Loucy (cell line): ENCODE data around the gene PLCG2.

ENCODE experiments used
- EZH2phosphoT487 ChIP-seq: fragments of 200-600 bp; IDR thresholded peaks from 2 replicates; pipeline ENCODE4 v1.6.1; 2018; ENCODE audit warnings: antibody characterized with exemption, mild to moderate bottlenecking, moderate library complexity, borderline replicate concordance
- TF ChIP-seq, protein P1 (sequence below): fragments of 200-600 bp; sonication (generic); conservative IDR thresholded peaks from 2 replicates; pipeline ENCODE4 v1.5.1; 2014; ENCODE audit warnings: mild to moderate bottlenecking, antibody characterized with exemption, low read length

GRCh38 chr16:81733295-81733694, 45.8 kb upstream of the PLCG2 start:
- no peak for TF ChIP-seq EZH2phosphoT487
- TF ChIP-seq, protein P1, sequence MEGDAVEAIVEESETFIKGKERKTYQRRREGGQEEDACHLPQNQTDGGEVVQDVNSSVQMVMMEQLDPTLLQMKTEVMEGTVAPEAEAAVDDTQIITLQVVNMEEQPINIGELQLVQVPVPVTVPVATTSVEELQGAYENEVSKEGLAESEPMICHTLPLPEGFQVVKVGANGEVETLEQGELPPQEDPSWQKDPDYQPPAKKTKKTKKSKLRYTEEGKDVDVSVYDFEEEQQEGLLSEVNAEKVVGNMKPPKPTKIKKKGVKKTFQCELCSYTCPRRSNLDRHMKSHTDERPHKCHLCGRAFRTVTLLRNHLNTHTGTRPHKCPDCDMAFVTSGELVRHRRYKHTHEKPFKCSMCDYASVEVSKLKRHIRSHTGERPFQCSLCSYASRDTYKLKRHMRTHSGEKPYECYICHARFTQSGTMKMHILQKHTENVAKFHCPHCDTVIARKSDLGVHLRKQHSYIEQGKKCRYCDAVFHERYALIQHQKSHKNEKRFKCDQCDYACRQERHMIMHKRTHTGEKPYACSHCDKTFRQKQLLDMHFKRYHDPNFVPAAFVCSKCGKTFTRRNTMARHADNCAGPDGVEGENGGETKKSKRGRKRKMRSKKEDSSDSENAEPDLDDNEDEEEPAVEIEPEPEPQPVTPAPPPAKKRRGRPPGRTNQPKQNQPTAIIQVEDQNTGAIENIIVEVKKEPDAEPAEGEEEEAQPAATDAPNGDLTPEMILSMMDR: no peak
